Activated CD8-positive, alpha-beta memory T cell treated with anti-CD3 and anti-CD28 coated beads, Interleukin-2, amount 50 U/mL, for 4 hours (primary cell): Measurements from ENCODE around the gene GPC5.
"Not testable (repeated sequence)": the region's sequence is repeated elsewhere in the genome, so short reads cannot be mapped to it uniquely, and the experiment has no call there.

Experiments
- DNase-seq: peaks from one replicate; pipeline ENCODE4 v3.0.0-alpha.2; 2020

GPC5 gene

GRCh38 chr13:91798338-91798737 is 399.9 kb downstream of the GPC5 start:
- not testable (repeated sequence) for DNase-seq

GRCh38 chr13:91801772-91802171 is 403.4 kb downstream of the GPC5 start:
- DNase-seq, result not testable (repeated sequence)

DNA sequence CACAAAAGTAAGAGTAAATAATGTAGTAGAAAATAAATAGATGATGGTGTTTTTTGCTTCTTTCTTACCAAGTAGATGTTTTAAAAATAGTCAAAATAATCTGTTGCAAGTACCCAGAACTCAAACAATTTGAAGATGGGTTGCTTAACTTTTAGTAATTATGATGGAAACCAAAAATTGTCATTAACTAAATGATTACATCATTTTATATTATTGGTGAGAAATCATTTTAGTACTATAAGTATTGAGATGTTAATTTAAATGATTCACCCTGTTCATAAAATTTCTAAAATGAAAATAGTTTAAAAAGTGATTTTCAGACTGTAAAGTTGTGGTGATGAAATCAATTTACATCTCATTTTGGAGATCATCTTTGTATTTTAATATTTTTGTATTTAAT is 404.5 kb downstream of the GPC5 start:
- DNase-seq, result no peak

DNA sequence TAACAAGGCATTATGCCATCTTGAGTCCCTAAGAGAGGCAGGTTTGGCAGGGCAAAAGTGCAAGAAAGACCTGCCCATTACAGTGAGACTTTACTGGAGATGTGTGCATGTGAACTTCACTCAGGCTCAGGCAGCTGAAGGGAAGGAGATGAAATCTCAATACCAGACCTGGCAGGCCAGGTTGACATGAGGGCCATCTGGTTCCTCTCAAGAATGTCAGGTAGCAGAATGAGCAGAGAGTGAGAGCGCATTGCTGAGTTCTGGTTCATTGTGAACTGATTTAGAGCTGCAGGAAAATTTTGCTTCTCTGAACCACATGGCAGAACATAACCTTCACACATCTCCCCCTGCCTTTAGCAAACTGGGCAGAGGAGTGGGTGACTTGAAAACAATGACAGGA is 406.3 kb downstream of the GPC5 start:
- no peak for DNase-seq

- DNase-seq, result no peak
These were observed 407.2 kb downstream of the GPC5 start for GRCh38 chr13:91805605-91806004.

GRCh38 chr13:91809161-91809560 is 410.7 kb downstream of the GPC5 start:
- DNase-seq, result no peak

DNA sequence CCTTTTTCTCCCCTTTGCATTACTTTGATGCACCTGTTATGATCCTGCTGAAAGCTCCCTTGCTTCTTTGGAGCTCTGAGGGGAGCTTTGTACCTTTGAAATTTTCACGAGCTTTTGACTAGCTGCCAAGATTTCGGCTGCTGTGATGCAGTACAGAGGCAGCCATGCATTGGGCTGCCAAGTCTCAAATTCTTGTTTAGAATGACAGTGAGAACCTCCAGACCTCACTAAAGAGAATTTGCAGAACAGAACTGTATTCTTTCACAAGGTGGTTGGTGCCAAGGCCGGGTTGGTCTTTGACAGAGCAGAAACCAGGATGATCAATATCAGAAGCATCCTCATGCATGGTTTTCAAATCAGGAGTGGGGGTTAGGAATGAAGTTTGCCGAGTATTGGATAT is 414.8 kb downstream of the GPC5 start:
- DNase-seq, result no peak

- no peak for DNase-seq
These were observed 417.9 kb downstream of the GPC5 start for GRCh38 chr13:91816263-91816807.

GRCh38 chr13:91817250-91817649 is 418.8 kb downstream of the GPC5 start:
- no peak for DNase-seq

DNA sequence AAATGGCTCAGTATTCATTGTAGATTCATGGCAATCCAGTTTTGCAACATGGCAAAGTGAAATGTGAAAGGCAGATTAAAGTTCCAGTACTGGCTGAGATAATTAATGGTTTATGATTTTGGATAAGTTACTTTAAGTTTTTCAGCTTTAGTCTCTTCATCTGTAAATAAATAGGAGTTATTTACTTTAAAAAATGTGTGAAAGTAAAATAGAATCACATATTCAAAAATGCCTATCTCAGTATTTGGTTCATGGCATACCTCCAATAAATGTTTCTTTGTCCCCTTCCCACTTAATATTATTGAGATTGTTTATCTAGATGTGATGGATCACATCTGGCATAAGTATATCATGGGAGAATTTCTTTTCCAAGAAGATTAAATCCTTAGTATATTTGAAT is 426.0 kb downstream of the GPC5 start:
- DNase-seq, result no peak

DNA sequence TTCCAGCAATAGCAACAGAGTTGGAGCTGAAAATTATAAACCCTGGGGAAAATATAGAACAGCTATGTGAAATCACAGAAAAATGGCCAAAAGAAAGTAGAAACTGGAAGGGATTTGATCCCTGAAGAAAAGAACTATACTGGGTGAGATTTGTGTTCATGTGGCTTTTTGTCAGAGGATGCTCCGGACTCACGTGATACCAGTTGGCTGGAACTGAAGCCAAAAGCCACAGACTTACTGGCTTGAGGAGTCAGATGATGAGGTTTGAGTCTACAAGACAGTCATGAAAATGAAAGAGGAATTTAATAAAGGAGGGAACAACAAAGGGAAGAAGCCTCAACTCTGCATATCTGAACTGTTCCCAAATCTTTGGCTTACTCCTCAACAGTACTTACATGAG is 427.1 kb downstream of the GPC5 start:
- DNase-seq, result no peak

GRCh38 chr13:91836553-91836952 is 438.1 kb downstream of the GPC5 start:
- DNase-seq, result no peak

- no peak for DNase-seq
These were observed 447.2 kb downstream of the GPC5 start for GRCh38 chr13:91845612-91846011.

GRCh38 chr13:91863699-91864098 is 465.3 kb downstream of the GPC5 start:
- no peak for DNase-seq

DNA sequence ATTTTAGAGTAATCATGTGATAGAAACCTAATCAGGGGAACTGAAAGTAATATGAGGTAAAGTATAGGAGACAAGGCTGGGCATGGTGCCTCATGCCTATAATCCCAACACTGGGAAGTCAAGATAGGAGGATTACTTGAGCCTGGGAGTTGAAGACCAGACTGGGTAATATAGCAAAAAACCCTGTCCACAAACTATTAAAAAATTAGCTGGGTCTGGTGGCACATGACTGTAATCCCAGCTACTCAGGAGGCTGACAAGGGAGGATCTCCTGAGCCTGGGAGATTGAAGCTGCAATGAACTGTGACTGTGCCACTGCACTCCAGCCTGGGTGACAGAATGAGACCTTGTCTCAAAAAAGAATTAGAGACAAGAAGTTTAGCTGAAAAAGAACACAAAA is 469.9 kb downstream of the GPC5 start:
- no peak for DNase-seq

DNA sequence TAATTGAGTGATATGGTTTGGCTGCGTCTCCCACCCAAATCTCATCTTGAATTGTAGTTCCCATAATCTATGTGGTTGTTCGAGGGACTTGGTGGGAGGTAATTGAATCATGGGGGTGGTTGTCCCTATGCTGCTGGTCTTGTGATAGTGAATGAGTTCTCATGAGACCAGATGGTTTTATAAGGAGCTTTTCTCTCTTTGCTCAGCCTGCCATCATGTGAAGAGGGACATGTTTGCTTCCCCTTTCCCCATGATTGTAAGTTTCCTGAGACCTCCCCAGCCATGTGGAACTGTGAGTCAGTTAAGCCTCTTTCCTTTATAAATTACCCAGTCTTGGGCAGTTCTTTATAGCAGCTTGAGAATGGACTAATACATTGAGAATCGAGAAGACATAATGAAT is 480.1 kb downstream of the GPC5 start:
- DNase-seq, result no peak

DNA sequence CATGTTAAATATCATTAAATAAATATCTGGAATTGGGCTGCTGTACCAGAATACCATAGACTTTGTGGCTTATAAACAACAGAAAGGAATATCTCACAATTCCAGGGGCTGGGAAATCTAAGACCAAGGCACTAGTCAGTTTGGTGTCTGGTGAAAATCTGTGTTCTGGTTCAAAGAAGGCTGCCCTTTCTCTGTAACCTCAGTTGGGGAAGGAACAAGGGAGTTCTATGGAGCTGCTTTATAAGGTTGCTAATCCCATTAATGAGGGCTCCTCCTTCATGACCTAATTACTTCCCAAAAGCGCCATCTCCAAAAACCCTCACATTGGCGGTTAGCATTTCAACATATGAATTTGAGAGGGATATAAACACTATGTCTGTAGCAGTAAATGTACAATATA is 480.9 kb downstream of the GPC5 start:
- DNase-seq, result no peak

DNA sequence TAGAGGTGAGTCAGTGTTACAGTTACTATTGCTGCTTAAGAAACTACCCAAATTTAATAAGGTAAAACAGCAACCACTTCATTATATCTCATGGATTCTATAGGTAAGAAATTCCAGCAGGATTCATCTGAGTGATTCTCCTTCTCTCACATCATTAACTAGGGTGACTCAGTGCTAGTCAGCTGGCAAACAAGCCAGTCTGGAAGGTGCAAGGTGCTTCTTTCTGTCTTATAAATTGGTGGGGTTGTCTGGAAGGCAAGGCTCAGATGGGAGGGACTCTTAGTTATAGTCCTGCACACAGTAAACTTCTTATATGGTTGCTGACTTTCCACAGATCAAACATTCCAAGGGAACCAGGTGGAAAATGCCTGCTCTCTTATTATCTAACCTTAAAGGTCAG is 484.5 kb downstream of the GPC5 start:
- DNase-seq, result no peak

DNA sequence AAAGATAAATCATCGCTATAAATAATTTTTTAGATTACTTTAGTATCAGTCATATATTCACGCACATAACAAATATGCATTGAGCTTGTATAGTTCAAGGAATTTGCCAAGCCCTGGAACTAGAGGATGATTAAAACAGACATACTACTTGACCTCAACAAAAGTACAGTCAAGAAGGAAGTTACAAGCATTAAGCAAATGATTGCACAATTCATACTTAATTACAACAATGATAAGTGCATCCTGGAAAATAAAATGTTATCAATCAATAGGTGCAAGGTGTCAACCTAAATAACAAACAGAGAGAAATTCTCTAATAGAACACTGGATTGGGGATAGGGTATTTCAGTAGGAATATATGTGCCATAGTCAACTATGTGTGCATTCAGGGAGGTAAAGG is 491.2 kb downstream of the GPC5 start:
- DNase-seq, result no peak

- no peak for DNase-seq
These were observed 492.7 kb downstream of the GPC5 start for GRCh38 chr13:91891141-91891540.

GRCh38 chr13:91893040-91893439 is 494.6 kb downstream of the GPC5 start:
- no peak for DNase-seq

GRCh38 chr13:91894316-91894715 is 495.9 kb downstream of the GPC5 start:
- DNase-seq, result no peak

GRCh38 chr13:91896547-91896946 is 498.1 kb downstream of the GPC5 start:
- DNase-seq, result no peak

DNA sequence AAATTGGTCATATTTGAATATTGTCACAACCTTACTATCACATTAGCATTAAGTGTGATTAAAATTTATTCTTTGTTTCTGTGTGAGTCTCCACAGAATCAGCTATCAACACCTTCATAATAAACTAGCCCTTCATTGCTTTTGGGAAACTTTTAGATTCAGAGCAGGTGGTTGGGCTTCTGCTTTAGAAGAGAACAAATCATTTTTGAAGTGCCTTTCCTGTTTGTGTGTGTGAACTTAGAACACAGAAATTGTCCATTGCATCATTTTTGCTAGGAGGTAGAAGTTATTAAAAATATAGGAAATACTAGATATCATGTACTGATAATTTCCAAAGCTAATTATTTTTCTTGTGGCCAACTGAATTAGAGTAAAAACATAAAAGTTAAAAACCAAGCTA is 500.6 kb downstream of the GPC5 start:
- DNase-seq, result not testable (repeated sequence)

- DNase-seq, result no peak
These were observed 503.9 kb downstream of the GPC5 start for GRCh38 chr13:91902291-91902690.

DNA sequence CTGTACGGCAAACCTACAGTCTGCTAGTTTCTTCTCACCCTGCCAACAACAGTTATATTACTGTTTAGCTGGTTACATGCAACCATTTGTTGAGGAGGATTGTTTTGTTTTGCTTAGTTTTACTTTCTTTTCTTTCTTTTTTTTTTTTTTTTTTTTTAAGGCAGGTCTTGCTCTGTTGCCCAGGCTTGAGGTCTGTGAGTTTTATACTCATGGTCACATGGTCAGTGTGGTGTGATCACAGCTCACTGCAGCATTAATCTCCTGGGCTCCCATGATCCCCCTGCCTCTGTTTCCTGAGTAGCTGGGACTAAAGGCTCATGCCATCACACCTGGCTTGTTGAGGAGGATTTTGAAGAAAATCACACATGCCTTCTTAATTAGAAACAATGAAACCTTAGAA is 505.6 kb downstream of the GPC5 start:
- DNase-seq, result no peak
